ENCODE data around the gene MGAT5B. TPM values are rescaled to one million over a fixed set of nuclear protein-coding genes. Genes with fewer than 3 reads are reported as not detected.
A peak's percentile ranks its signal among the peaks of the same experiment; 100 is the strongest.
"Not testable (repeated sequence)": the region's sequence is repeated elsewhere in the genome, so short reads cannot be mapped to it uniquely, and the experiment has no call there.

MGAT5B gene
- not detected for total RNA-seq

GRCh38 chr17:76868176-76868668 is at the start of gene MGAT5B:
MGAT5B (plus strand) TSS chr17:76868404; CDS start chr17:76869030, 626 bp downstream.
- DNase-seq = peak; percentile 72

GRCh38 chr17:76820039-76820438 is 48.2 kb upstream of the MGAT5B start:
- no peak for DNase-seq

- no peak for DNase-seq
Measured at GRCh38 chr17:76820561-76820960, 47.6 kb upstream of the MGAT5B start.

GRCh38 chr17:76822184-76822778 is 45.9 kb upstream of the MGAT5B start:
- no peak for DNase-seq

- no peak for DNase-seq
Measured at GRCh38 chr17:76824093-76824492, 44.1 kb upstream of the MGAT5B start.

- no peak for DNase-seq
Measured at GRCh38 chr17:76826330-76827068, 41.7 kb upstream of the MGAT5B start.

GRCh38 chr17:76827736-76828135 is 40.5 kb upstream of the MGAT5B start:
- DNase-seq = no peak

GRCh38 chr17:76830987-76831715 is 37.1 kb upstream of the MGAT5B start:
- DNase-seq = no peak

GRCh38 chr17:76833034-76833644 is 35.1 kb upstream of the MGAT5B start:
- no peak for DNase-seq

- DNase-seq = no peak
Measured at GRCh38 chr17:76833747-76834146, 34.5 kb upstream of the MGAT5B start.

GRCh38 chr17:76834870-76835269 is 33.3 kb upstream of the MGAT5B start:
- no peak for DNase-seq

- DNase-seq = no peak
Measured at GRCh38 chr17:76840443-76840767, 27.8 kb upstream of the MGAT5B start.

GRCh38 chr17:76840884-76841775 is 27.1 kb upstream of the MGAT5B start:
- DNase-seq = no peak

GRCh38 chr17:76841776-76842405 is 26.3 kb upstream of the MGAT5B start:
- no peak for DNase-seq

- DNase-seq = not testable (repeated sequence)
Measured at GRCh38 chr17:76843068-76843467, 25.1 kb upstream of the MGAT5B start.

- no peak for DNase-seq
Measured at GRCh38 chr17:76843703-76844484, 24.3 kb upstream of the MGAT5B start.

- DNase-seq = no peak
Measured at GRCh38 chr17:76844485-76844829, 23.7 kb upstream of the MGAT5B start.

- no peak for DNase-seq
Measured at GRCh38 chr17:76844846-76845245, 23.4 kb upstream of the MGAT5B start.

- DNase-seq = no peak
Measured at GRCh38 chr17:76845541-76846017, 22.6 kb upstream of the MGAT5B start.

- DNase-seq = no peak
Measured at GRCh38 chr17:76847031-76847430, 21.2 kb upstream of the MGAT5B start.

- DNase-seq = no peak
Measured at GRCh38 chr17:76848670-76849069, 19.5 kb upstream of the MGAT5B start.
